Measurements from ENCODE around the gene USP9X.
"Not testable (repeated sequence)": the region's sequence is repeated elsewhere in the genome, so short reads cannot be mapped to it uniquely, and the experiment has no call there.

Gene USP9X

GRCh38 chrX:41128955-41129354 lies 43.7 kb downstream of the USP9X start:
- DNase-seq (ENCODE audit: low spot score), result no peak

- DNase-seq (ENCODE audit: low spot score), result no peak
Observed at GRCh38 chrX:41131766-41132165, 46.5 kb downstream of the USP9X start.

GRCh38 chrX:41133551-41133950 lies 48.3 kb downstream of the USP9X start:
- no peak for DNase-seq (ENCODE audit: low spot score)

- DNase-seq (ENCODE audit: low spot score), result no peak
Observed at GRCh38 chrX:41137589-41137988, 52.3 kb downstream of the USP9X start.

GRCh38 chrX:41142130-41142910 lies 57.1 kb downstream of the USP9X start:
- DNase-seq (ENCODE audit: low spot score), result no peak

- DNase-seq (ENCODE audit: low spot score), result no peak
Observed at GRCh38 chrX:41144873-41145272, 59.6 kb downstream of the USP9X start.

- no peak for DNase-seq (ENCODE audit: low spot score)
Observed at GRCh38 chrX:41145920-41146608, 60.8 kb downstream of the USP9X start.

GRCh38 chrX:41148553-41148952 lies 63.3 kb downstream of the USP9X start:
- no peak for DNase-seq (ENCODE audit: low spot score)

- DNase-seq (ENCODE audit: low spot score), result no peak
Observed at GRCh38 chrX:41150043-41150442, 64.8 kb downstream of the USP9X start.

GRCh38 chrX:41151726-41152125 lies 66.5 kb downstream of the USP9X start:
- DNase-seq (ENCODE audit: low spot score), result not testable (repeated sequence)

- no peak for DNase-seq (ENCODE audit: low spot score)
Observed at GRCh38 chrX:41152221-41152620, 67.0 kb downstream of the USP9X start.

- no peak for DNase-seq (ENCODE audit: low spot score)
Observed at GRCh38 chrX:41153448-41153847, 68.2 kb downstream of the USP9X start.

GRCh38 chrX:41153957-41154356 lies 68.7 kb downstream of the USP9X start:
- DNase-seq (ENCODE audit: low spot score), result no peak

- no peak for DNase-seq (ENCODE audit: low spot score)
Observed at GRCh38 chrX:41164449-41164848, 79.2 kb downstream of the USP9X start.

GRCh38 chrX:41167888-41168287 lies 82.6 kb downstream of the USP9X start:
- no peak for DNase-seq (ENCODE audit: low spot score)

- DNase-seq (ENCODE audit: low spot score), result no peak
Observed at GRCh38 chrX:41176263-41176662, 91.0 kb downstream of the USP9X start.

- no peak for DNase-seq (ENCODE audit: low spot score)
Observed at GRCh38 chrX:41177297-41177696, 92.1 kb downstream of the USP9X start.

GRCh38 chrX:41178201-41178600 lies 93.0 kb downstream of the USP9X start:
- peak; percentile 25 for DNase-seq (ENCODE audit: low spot score)

GRCh38 chrX:41180194-41180908 lies 95.1 kb downstream of the USP9X start:
- DNase-seq (ENCODE audit: low spot score), result peak; percentile 49

GRCh38 chrX:41184312-41184711 lies 99.1 kb downstream of the USP9X start:
- no peak for DNase-seq (ENCODE audit: low spot score)

- not testable (repeated sequence) for DNase-seq (ENCODE audit: low spot score)
Observed at GRCh38 chrX:41186946-41187345, 101.7 kb downstream of the USP9X start.

GRCh38 chrX:41189156-41189555 lies 103.9 kb downstream of the USP9X start:
- DNase-seq (ENCODE audit: low spot score), result no peak

- DNase-seq (ENCODE audit: low spot score), result no peak
Observed at GRCh38 chrX:41192880-41193279, 107.6 kb downstream of the USP9X start.

Data from CD4-positive, alpha-beta T cell treated with Interleukin-2 at 100 ng/mL for 4 hours (primary cell).